B cell (primary cell): ENCODE data around the gene SLC27A1. TPM values are rescaled to one million over a fixed set of nuclear protein-coding genes. Genes with fewer than 3 reads are reported as not detected.
A peak's percentile ranks its signal among the peaks of the same experiment; 100 is the strongest.

Experiments
- ATAC-seq: fragments of 200-7000 bp; cut with Tn5 transposase; one replicate; pipeline ENCODE4 v1.10.0; 2021; ENCODE audit warnings: low read depth, mild to moderate bottlenecking, moderate number of reproducible peaks, moderate library complexity
- CTCF ChIA-PET: fragments of 350-600 bp; sonication (Branson Sonifier 250); formaldehyde crosslinking; loops from one replicate; lab custom pipeline; 2021; ENCODE audit warnings: antibody characterized with exemption, inconsistent platforms; lab: Charles Lee
- POLR2A ChIA-PET: fragments of 350-600 bp; sonication (Branson Sonifier 250); formaldehyde crosslinking; loops from one replicate; lab custom pipeline; 2021; ENCODE audit warnings: antibody characterized with exemption; lab: Charles Lee
- DNase-seq: peaks from one replicate; pipeline ENCODE4 v3.0.0; 2013
- H2AFZ ChIP-seq: 2 replicates; pipeline ENCODE4 v1.6.1; 2012; ENCODE audit warnings: mild to moderate bottlenecking, low read depth, low read length; ENCODE audit not compliant: insufficient read depth, poor library complexity, severe bottlenecking
- H3K27ac ChIP-seq, 2 donors: 1 replicate in 1 of 2; 2 replicates in 1 of 2; pipeline ENCODE4 v1.5.1; 2012 to 2013; ENCODE audit warnings: low read length in 2 of 2, mild to moderate bottlenecking in 2 of 2, moderate library complexity in 1 of 2
- H3K27me3 ChIP-seq, 4 experiments: fragments of 200-600 bp in 1 of 4; sonication (generic) in 1 of 4; replicated peaks in 1 of 4; 1 replicate in 2 of 4; 2 replicates in 2 of 4; pipeline versions ENCODE4 v1.6.1 to v1.7.0; 2013 to 2016; ENCODE audit warnings: low read length in 3 of 4, mild to moderate bottlenecking in 2 of 4, mixed read lengths in 1 of 4, moderate library complexity in 1 of 4; ENCODE audit not compliant: insufficient read depth in 4 of 4, control insufficient read depth in 3 of 4; ENCODE audit errors: control extremely low read depth in 1 of 4
- H3K36me3 ChIP-seq, 2 experiments: replicated peaks in 1 of 2; 1 replicate in 1 of 2; 2 replicates in 1 of 2; pipeline versions ENCODE4 v1.6.1 to v1.7.1; 2013; ENCODE audit warnings: low read length in 1 of 2; ENCODE audit not compliant: insufficient read depth in 2 of 2, control insufficient read depth in 1 of 2; ENCODE audit errors: control extremely low read depth in 1 of 2, extremely low read depth in 1 of 2
- H3K4me1 ChIP-seq, 2 donors: fragments of 200-600 bp in 1 of 2; sonication (generic) in 1 of 2; 1 replicate in 1 of 2; 2 replicates in 1 of 2; pipeline versions ENCODE4 v1.5.1 to v1.6.1; 2013 to 2017; ENCODE audit warnings: low read length in 2 of 2; ENCODE audit not compliant: control insufficient read depth in 2 of 2, insufficient read depth in 2 of 2
- H3K4me2 ChIP-seq: replicated peaks from 2 replicates; pipeline ENCODE3; 2012; ENCODE audit warnings: mild to moderate bottlenecking, low read depth, low read length; ENCODE audit not compliant: poor library complexity, severe bottlenecking
- H3K4me3 ChIP-seq, 5 experiments: fragments of 200-600 bp in 1 of 5; sonication (generic) in 1 of 5; 1 replicate in 3 of 5; 2 replicates in 2 of 5; pipeline versions ENCODE4 v1.5.1 to v1.7.0; 2011 to 2016; ENCODE audit warnings: low read length in 4 of 5, mild to moderate bottlenecking in 4 of 5, low read depth in 2 of 5, control low read depth in 1 of 5, moderate library complexity in 1 of 5; ENCODE audit not compliant: insufficient read depth in 1 of 5; ENCODE audit errors: control extremely low read depth in 1 of 5, extremely low read depth in 1 of 5
- H3K79me2 ChIP-seq: fragments of 200-600 bp; sonication (generic); one replicate; pipeline ENCODE4 v1.6.0; 2016; ENCODE audit warnings: low read length; ENCODE audit not compliant: control insufficient read depth, insufficient read depth
- H3K9ac ChIP-seq: fragments of 200-600 bp; sonication (generic); 2 replicates; pipeline ENCODE4 v1.6.1; 2017; ENCODE audit warnings: mild to moderate bottlenecking, low read length, moderate library complexity
- H3K9me3 ChIP-seq, 3 donors: one replicate each; pipeline versions ENCODE4 v1.6.1 to v1.7.1; 2013; ENCODE audit warnings: low read length in 2 of 3; ENCODE audit not compliant: control insufficient read depth in 2 of 3, insufficient read depth in 1 of 3; ENCODE audit errors: control extremely low read depth in 1 of 3
- H4K20me1 ChIP-seq: 2 replicates; pipeline ENCODE4 v1.6.0; 2012; ENCODE audit warnings: mild to moderate bottlenecking, low read length; ENCODE audit not compliant: insufficient read depth, control insufficient read depth, poor library complexity, severe bottlenecking
- H3K27ac Mint-ChIP-seq: one replicate; pipeline ENCODE4 v1.8.0; 2021; ENCODE audit warnings: mixed read lengths
- H3K27me3 Mint-ChIP-seq: one replicate; pipeline ENCODE4 v1.8.0; 2021; ENCODE audit warnings: mixed read lengths
- H3K4me1 Mint-ChIP-seq: one replicate; pipeline ENCODE4 v1.8.0; 2021; ENCODE audit warnings: mixed read lengths
- H3K4me3 Mint-ChIP-seq: one replicate; pipeline ENCODE4 v1.8.0; 2021; ENCODE audit warnings: mixed read lengths
- H3K9me3 Mint-ChIP-seq: one replicate; pipeline ENCODE4 v1.8.0; 2022; ENCODE audit warnings: mixed read lengths; ENCODE audit not compliant: insufficient read depth
- CTCF ChIP-seq: fragments of 200-600 bp; IDR thresholded peaks from one replicate; pipeline ENCODE4 v1.8.0; 2022; ENCODE audit warnings: antibody characterized with exemption, mild to moderate bottlenecking
- EZH2 ChIP-seq: IDR thresholded peaks from 2 replicates; pipeline ENCODE4 v1.6.1; 2012; ENCODE audit warnings: borderline replicate concordance, low read depth, mild to moderate bottlenecking, moderate library complexity, low read length; ENCODE audit not compliant: insufficient read depth, poor library complexity, severe bottlenecking
- WGBS: methylation state at CpG from one replicate; pipeline ENCODE4 v1.1.5; 2013; ENCODE audit warnings: missing lambda C conversion rate; ENCODE audit not compliant: insufficient coverage; 5-methylcytosine and 5-hydroxymethylcytosine counted together
- intact Hi-C: fragments of 100-400 bp; cut with micrococcal nuclease; formaldehyde crosslinking; loops from one replicate; pipeline ENCODE4 v1.10.0; 2022
- polyA plus RNA-seq: library from polyadenylated mRNA; depleted of rRNA; stranded (reverse); fragments of >200 nt; gene quantifications from 2 replicates; pipeline ENCODE4 v1.2.3, GENCODE V29; 2012
- total RNA-seq, 2 donors: library from RNA; stranded (reverse); fragments of 120-200 nt in 1 of 2; gene quantifications; 1 replicate in 1 of 2; 2 replicates in 1 of 2; pipeline versions ENCODE4 v1.2.3 to v1.2.4, GENCODE V29; 2013 to 2022

SLC27A1 gene
- total and polyA plus RNA-seq, 2 donors (not counting 1 experiment from before 2014, with no cell fraction given), result 5.1 to 9.5 TPM

GRCh38 chr19:17423429-17424208, 46.7 kb upstream of the SLC27A1 start:
- POLR2A ChIA-PET, result no interaction called here
- CTCF ChIA-PET, result no interaction called here
- peaks cover 0 to 4% of the 10 kb centered on the region in 2 experiments for H3K36me3 ChIP-seq
- H3K4me3 ChIP-seq, result no peak overlapping the region
- no peaks in the 10 kb centered on the region for H3K27me3 ChIP-seq
- no peaks in the 10 kb centered on the region for H3K9me3 Mint-ChIP-seq
- H3K27ac ChIP-seq, result no peak overlapping the region
- peaks cover 6% of the 10 kb centered on the region for H3K79me2 ChIP-seq
- no peak overlapping the region for H3K4me2 ChIP-seq
- H4K20me1 ChIP-seq, result no peaks in the 10 kb centered on the region
- intact Hi-C loops, result no loop called here
- H3K9me3 ChIP-seq, result no peaks in the 10 kb centered on the region
- TF ChIP-seq EZH2, result no peak
- no peak for TF ChIP-seq CTCF
- H3K27ac Mint-ChIP-seq, result no peak overlapping the region
- H3K4me1 Mint-ChIP-seq, result peaks cover 15% of the 10 kb centered on the region
- H2AFZ ChIP-seq, result no peak overlapping the region
- no peak for ATAC-seq
- DNase-seq, result no peak
- H3K4me1 ChIP-seq, result peaks cover 12 to 16% of the 10 kb centered on the region in 2 donors
- no peak overlapping the region for H3K4me3 Mint-ChIP-seq
- no peak overlapping the region for H3K9ac ChIP-seq
- WGBS, result 98% methylated on average over 11 of the region's 20 CpGs
- H3K27me3 Mint-ChIP-seq, result no peaks in the 10 kb centered on the region

GRCh38 chr19:17424743-17425365, 45.5 kb upstream of the SLC27A1 start:
- peaks cover 6% of the 10 kb centered on the region for H3K79me2 ChIP-seq
- H3K4me1 ChIP-seq, result peaks cover 6 to 9% of the 10 kb centered on the region in 2 donors
- no peak overlapping the region for H3K27ac ChIP-seq
- 29% methylated on average over 23 of the region's 27 CpGs for WGBS
- H3K9me3 Mint-ChIP-seq, result no peaks in the 10 kb centered on the region
- no peak overlapping the region for H3K9ac ChIP-seq
- no peaks in the 10 kb centered on the region for H4K20me1 ChIP-seq
- peak; percentile 44 for ATAC-seq
- no peaks in the 10 kb centered on the region for H3K9me3 ChIP-seq
- no peaks in the 10 kb centered on the region for H3K27me3 ChIP-seq
- peaks cover 6% of the 10 kb centered on the region for H3K4me1 Mint-ChIP-seq
- H3K36me3 ChIP-seq, result peaks cover 0 to 4% of the 10 kb centered on the region in 2 experiments
- H3K27ac Mint-ChIP-seq, result no peak overlapping the region
- peak overlapping the region; percentile 12 for H3K4me2 ChIP-seq
- CTCF ChIA-PET, result no interaction called here
- no peak overlapping the region for H2AFZ ChIP-seq
- H3K4me3 ChIP-seq, result no peak overlapping the region
- intact Hi-C loops, result no loop called here
- H3K4me3 Mint-ChIP-seq, result no peak overlapping the region
- POLR2A ChIA-PET, result no interaction called here
- TF ChIP-seq EZH2, result no peak
- TF ChIP-seq CTCF, result no peak
- DNase-seq, result peak; percentile 29
- no peaks in the 10 kb centered on the region for H3K27me3 Mint-ChIP-seq
